AG09319 (cell line): ENCODE data around the gene RBM20.

Experiments used
- DNase-seq: peaks from one replicate; pipeline ENCODE4 v3.0.0-alpha.2; 2010; ENCODE audit warnings: low read depth; ENCODE audit errors: extremely low read depth
- CTCF ChIP-seq: IDR thresholded peaks from 2 replicates; pipeline ENCODE4 v1.5.1; 2011; ENCODE audit warnings: low read depth, mild to moderate bottlenecking, inconsistent platforms, low read length, moderate library complexity

RBM20 gene

DNA sequence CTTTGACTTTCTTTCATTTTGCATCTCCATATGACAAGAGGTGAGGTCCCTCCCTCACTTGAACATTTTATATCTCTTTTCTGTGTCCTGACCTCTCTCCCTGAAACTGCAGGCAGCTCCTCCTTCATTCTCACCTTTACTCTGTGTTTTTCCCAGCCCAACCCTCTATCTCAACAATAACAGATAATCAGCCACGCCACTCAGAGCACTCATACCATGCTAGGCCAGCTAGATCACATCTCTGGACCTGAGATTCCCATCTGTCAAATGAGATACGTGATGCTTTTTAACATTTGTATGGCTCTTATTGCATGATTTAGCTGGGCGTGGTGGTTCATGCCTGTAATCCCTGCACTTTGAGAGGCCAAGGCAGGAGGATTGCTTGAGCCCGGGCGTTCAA is 164.5 kb downstream of the RBM20 start:
- no peak for TF ChIP-seq CTCF
- DNase-seq: no peak

- no peak for DNase-seq
- no peak for TF ChIP-seq CTCF
Measured at GRCh38 chr10:110810625-110811024, 166.5 kb downstream of the RBM20 start.

- DNase-seq: no peak
- no peak for TF ChIP-seq CTCF
Measured at GRCh38 chr10:110811791-110812581, 167.8 kb downstream of the RBM20 start.

GRCh38 chr10:110812583-110812982 is 168.4 kb downstream of the RBM20 start:
- no peak for DNase-seq
- no peak for TF ChIP-seq CTCF

DNA sequence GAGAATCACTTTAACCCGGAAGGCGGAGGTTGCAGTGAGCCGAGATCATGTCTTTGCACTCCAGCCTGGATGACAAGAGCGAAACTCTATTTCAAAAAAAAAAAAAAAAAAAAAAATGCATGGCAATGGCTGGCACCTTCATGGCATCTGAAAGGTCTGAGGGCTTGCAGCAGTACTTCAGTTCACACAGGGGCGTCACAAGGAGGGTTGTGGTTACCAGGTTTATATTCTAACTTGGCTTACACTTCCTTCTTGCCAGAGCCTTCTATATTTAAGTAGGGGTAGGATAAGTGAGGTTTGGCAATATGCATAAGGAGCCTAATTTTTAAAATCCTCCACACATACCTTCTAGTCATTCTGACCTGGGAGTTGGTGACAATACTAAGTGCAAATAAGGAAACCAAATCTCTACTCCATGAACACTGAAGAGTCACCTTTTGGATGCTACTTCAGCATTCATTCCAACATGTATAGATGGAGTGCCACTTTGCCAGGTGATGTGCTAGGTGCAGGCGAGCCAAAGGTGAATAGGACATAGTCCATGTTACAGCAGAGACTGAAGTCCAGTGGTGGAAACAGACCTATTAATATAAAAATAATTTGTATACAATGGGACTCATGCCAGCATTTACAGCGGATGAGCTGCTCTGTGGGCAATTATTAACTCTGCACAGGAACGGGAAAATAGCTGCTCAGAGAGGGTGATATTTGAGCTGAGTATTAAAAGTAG is 169.8 kb downstream of the RBM20 start:
- no peak for TF ChIP-seq CTCF
- no peak for DNase-seq

GRCh38 chr10:110815354-110816004 is 171.3 kb downstream of the RBM20 start:
- DNase-seq: no peak
- TF ChIP-seq CTCF: no peak

- no peak for DNase-seq
- no peak for TF ChIP-seq CTCF
Measured at GRCh38 chr10:110817614-110818013, 173.5 kb downstream of the RBM20 start.
